NCI-H146 treated with DMSO at 0.1 percent for 48 hours (cell line): ENCODE data around the gene COA3.
A peak's percentile ranks its signal among the peaks of the same experiment; 100 is the strongest.

Source experiments
- DNase-seq: peaks from one replicate; lab custom pipeline; 2025; ENCODE audit not compliant: unreplicated experiment; lab: John Stamatoyannopoulos, UW

Gene COA3

DNA sequence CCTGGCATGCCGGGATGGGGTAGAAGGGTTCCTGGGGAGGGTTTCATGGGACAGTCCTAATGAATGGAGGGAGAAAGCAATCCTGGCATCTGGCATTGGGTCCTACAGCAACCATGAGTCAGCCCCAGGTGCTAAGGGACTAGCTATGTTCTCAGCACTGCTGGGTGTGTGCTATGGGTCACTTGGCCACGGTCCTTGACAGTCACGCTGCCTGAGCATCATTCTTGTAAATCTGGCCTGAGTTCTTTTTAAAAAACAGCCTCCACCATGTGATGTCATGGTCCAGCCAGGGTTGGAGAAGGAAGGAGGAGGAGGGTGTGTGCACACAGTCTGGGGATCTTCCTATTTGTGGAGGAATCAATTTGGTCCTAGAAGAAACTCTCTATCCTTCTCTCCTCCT lies 43.7 kb downstream of the COA3 start:
- DNase-seq = no peak

DNA sequence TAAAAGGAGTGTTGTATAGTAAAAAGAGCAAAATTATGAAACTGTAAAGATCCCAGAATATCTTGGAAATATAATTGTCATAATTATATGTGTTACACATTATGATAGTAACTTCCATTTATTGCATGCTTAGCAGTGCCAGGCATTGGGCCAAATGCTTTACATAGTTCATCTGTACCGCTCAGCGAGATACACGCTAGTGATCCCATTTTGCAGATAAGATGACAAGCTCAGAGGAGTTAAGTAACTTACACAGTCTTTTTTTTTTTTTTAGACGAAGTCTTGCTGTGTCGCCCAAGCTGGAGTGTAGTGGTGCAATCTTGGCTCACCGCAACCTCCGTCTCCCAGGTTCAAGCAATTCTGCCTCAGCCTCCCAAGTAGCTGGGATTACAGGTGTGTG lies 46.9 kb downstream of the COA3 start:
- DNase-seq = no peak

- no peak for DNase-seq
Measured at GRCh38 chr17:42750739-42751344, 47.7 kb downstream of the COA3 start.

GRCh38 chr17:42748908-42749798 lies 49.4 kb downstream of the COA3 start:
- peak; percentile 40 for DNase-seq

DNA sequence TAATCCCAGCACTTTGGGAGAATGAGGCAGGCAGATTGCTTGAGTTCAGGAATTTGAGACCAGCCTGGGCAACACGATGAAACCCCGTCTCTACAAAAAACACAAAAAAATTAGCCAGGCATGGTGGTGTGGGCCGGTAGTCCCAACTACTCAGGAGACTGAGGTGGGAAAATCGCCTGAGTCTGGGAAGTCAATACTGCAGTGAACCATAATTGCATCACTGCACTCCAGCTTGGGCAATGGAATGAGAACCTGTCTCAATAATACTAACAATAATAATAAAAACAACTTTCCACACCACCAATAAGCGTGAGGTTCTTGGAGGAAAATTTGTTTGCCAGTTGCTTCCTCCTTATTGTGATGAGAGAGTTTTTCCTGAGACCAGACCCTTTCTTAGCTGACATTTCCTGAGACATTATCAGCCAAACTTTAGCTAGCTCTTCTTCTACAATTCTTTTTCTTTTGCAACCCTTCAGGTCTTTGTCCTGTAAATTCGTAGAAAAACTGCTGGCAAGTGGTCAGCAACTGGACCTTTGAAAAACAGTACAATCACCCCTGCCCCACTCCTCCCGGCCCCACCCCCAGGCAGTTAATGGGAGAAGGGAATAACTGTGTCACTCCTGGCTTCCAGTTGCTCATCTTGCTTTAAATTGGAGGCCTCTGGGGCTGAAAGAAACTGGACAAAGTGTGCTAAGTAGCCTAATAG lies 50.1 kb downstream of the COA3 start:
- DNase-seq = no peak
